Hepatocyte (in vitro differentiated cells): ENCODE measurements around the gene SSBP2. TPM values are rescaled to one million over a fixed set of nuclear protein-coding genes. Genes with fewer than 3 reads are reported as not detected.

Experiments
- DNase-seq: peaks from one replicate; pipeline ENCODE4 v3.0.0-alpha.2; 2016; ENCODE audit warnings: low spot score
- H2AFZ ChIP-seq: fragments of 200-600 bp; sonication (generic); 2 replicates; pipeline ENCODE4 v1.6.0; 2016; ENCODE audit warnings: antibody characterized with exemption, mild to moderate bottlenecking
- H3K27ac ChIP-seq: fragments of 200-600 bp; sonication (generic); 2 replicates; pipeline ENCODE4 v1.5.1; 2016; ENCODE audit warnings: mild to moderate bottlenecking
- H3K27me3 ChIP-seq: fragments of 200-600 bp; sonication (generic); 2 replicates; pipeline ENCODE4 v1.6.1; 2016
- H3K36me3 ChIP-seq: fragments of 200-600 bp; sonication (generic); replicated peaks from 2 replicates; pipeline ENCODE4 v1.5.1; 2016; ENCODE audit warnings: low read depth; ENCODE audit not compliant: insufficient read depth
- H3K4me1 ChIP-seq: fragments of 200-600 bp; sonication (generic); 2 replicates; pipeline ENCODE4 v1.5.1; 2016; ENCODE audit warnings: mild to moderate bottlenecking, moderate library complexity; ENCODE audit not compliant: insufficient read depth
- H3K4me2 ChIP-seq: fragments of 200-600 bp; sonication (generic); 2 replicates; pipeline ENCODE4 v1.6.0; 2016
- H3K4me3 ChIP-seq: fragments of 200-600 bp; sonication (generic); 2 replicates; pipeline ENCODE4 v1.5.1; 2016; ENCODE audit warnings: mild to moderate bottlenecking
- H3K79me2 ChIP-seq: fragments of 200-600 bp; sonication (generic); 2 replicates; pipeline ENCODE4 v1.6.0; 2017; ENCODE audit warnings: mild to moderate bottlenecking
- H3K9me2 ChIP-seq: fragments of 200-600 bp; sonication (generic); replicated peaks from 2 replicates; pipeline ENCODE4 v1.6.0; 2017; ENCODE audit warnings: mild to moderate bottlenecking; ENCODE audit not compliant: insufficient read depth
- H3K9me3 ChIP-seq: fragments of 200-600 bp; sonication (generic); 2 replicates; pipeline ENCODE4 v1.5.1; 2016; ENCODE audit warnings: low read depth, mild to moderate bottlenecking
- H4K20me1 ChIP-seq: fragments of 200-600 bp; sonication (generic); 2 replicates; pipeline ENCODE4 v1.6.0; 2016; ENCODE audit warnings: mild to moderate bottlenecking; ENCODE audit not compliant: insufficient read depth, poor library complexity, severe bottlenecking
- EZH2 ChIP-seq: fragments of 200-600 bp; sonication (generic); IDR thresholded peaks from 2 replicates; pipeline ENCODE4 v1.6.1; 2016; ENCODE audit warnings: antibody characterized with exemption, mild to moderate bottlenecking, borderline replicate concordance
- EZH2phosphoT487 ChIP-seq: fragments of 200-600 bp; sonication (generic); IDR thresholded peaks from one replicate; pipeline ENCODE4 v1.6.1; 2018; ENCODE audit warnings: antibody characterized with exemption, mild to moderate bottlenecking, low read depth, moderate library complexity; ENCODE audit not compliant: unreplicated experiment, severe bottlenecking
- WGBS: methylation state at CpG from one replicate; pipeline ENCODE4 v1.1.6; 2016; ENCODE audit warnings: low lambda C conversion rate; ENCODE audit errors: missing lambda C conversion rate; 5-methylcytosine and 5-hydroxymethylcytosine counted together
- polyA plus RNA-seq: library from polyadenylated mRNA; unstranded; fragments of >200 nt; fragmentation: Nextera tagmentation; extraction: Ambion mirVana; gene quantifications from 2 replicates; pipeline ENCODE4 v1.2.1, GENCODE V29; 2016
- total RNA-seq: library from RNA; depleted of rRNA; stranded (reverse); fragments of >200 nt; gene quantifications from 2 replicates; pipeline ENCODE4 v1.2.3, GENCODE V29; 2014
- TF ChIP-seq, protein P1 (sequence below): fragments of 200-600 bp; sonication (generic); IDR thresholded peaks from 2 replicates; pipeline ENCODE4 v1.5.1; 2016; ENCODE audit warnings: antibody characterized with exemption, mild to moderate bottlenecking; ENCODE audit not compliant: poor library complexity

Gene SSBP2
- total and polyA plus RNA-seq, 2 experiments from 2014 or later = 23.7 to 48.2 TPM

DNA sequence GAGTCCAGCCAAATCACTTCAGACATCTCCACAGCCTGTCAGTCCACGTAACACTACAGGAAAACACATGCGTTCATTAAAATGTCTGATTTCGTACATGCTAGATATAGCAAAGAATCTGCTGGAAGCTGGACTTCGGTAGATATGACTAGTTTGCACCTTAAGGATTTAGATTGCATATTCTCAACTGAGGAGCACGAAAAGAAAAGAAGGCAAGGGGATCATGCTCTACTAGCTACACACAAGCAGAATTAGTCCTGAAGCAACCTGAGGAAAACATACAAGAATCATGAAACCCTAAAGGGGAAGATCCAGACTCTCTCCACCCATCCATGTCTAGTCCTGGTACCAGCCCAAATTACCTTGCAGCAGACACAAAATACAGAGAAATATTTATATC is 36.1 kb upstream of the SSBP2 start:
- no peak overlapping the region for H2AFZ ChIP-seq
- H3K27me3 ChIP-seq = no peaks in the 10 kb centered on the region
- no peaks in the 10 kb centered on the region for H3K9me3 ChIP-seq
- no peak for DNase-seq
- WGBS = 83% methylated on average over 5 of the region's 5 CpGs
- H3K27ac ChIP-seq = peak overlapping the region; percentile 52
- H3K4me2 ChIP-seq = peak overlapping the region; percentile 56
- no peaks in the 10 kb centered on the region for H4K20me1 ChIP-seq
- H3K79me2 ChIP-seq = no peaks in the 10 kb centered on the region
- no peak for TF ChIP-seq EZH2phosphoT487
- TF ChIP-seq, protein P1, sequence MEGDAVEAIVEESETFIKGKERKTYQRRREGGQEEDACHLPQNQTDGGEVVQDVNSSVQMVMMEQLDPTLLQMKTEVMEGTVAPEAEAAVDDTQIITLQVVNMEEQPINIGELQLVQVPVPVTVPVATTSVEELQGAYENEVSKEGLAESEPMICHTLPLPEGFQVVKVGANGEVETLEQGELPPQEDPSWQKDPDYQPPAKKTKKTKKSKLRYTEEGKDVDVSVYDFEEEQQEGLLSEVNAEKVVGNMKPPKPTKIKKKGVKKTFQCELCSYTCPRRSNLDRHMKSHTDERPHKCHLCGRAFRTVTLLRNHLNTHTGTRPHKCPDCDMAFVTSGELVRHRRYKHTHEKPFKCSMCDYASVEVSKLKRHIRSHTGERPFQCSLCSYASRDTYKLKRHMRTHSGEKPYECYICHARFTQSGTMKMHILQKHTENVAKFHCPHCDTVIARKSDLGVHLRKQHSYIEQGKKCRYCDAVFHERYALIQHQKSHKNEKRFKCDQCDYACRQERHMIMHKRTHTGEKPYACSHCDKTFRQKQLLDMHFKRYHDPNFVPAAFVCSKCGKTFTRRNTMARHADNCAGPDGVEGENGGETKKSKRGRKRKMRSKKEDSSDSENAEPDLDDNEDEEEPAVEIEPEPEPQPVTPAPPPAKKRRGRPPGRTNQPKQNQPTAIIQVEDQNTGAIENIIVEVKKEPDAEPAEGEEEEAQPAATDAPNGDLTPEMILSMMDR = no peak
- no peak for TF ChIP-seq EZH2
- H3K4me3 ChIP-seq = no peak overlapping the region
- no peaks in the 10 kb centered on the region for H3K4me1 ChIP-seq
- no peaks in the 10 kb centered on the region for H3K36me3 ChIP-seq
- H3K9me2 ChIP-seq = no peaks in the 10 kb centered on the region

DNA sequence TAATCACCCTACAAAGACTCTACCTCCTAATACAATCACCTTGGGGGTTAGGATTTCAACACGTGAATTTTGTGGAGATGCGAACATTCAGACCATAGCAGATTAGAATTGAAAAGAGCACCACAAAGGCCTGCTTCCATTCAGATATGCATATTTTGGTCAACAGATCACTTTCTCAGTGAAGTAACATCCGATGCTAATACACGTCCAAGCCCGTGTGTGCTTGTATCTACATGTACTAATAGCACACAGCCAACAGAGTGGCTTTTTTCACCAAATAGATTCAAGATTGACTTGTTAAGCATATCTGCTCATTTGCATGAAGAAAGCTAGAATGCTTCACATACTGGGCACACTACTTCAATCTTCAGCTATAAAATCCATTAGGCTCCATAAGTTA is 35.6 kb upstream of the SSBP2 start:
- no peaks in the 10 kb centered on the region for H3K9me2 ChIP-seq
- H3K4me2 ChIP-seq = no peak overlapping the region
- H3K27me3 ChIP-seq = no peaks in the 10 kb centered on the region
- TF ChIP-seq, protein P1 = no peak
- TF ChIP-seq EZH2 (no peak), EZH2phosphoT487 (no peak)
- H3K27ac ChIP-seq = peak overlapping the region; percentile 52
- 83% methylated on average over 5 of the region's 5 CpGs for WGBS
- no peaks in the 10 kb centered on the region for H3K4me1 ChIP-seq
- no peaks in the 10 kb centered on the region for H4K20me1 ChIP-seq
- no peaks in the 10 kb centered on the region for H3K36me3 ChIP-seq
- H2AFZ ChIP-seq = no peak overlapping the region
- DNase-seq = no peak
- no peak overlapping the region for H3K4me3 ChIP-seq
- H3K9me3 ChIP-seq = no peaks in the 10 kb centered on the region
- H3K79me2 ChIP-seq = no peaks in the 10 kb centered on the region

DNA sequence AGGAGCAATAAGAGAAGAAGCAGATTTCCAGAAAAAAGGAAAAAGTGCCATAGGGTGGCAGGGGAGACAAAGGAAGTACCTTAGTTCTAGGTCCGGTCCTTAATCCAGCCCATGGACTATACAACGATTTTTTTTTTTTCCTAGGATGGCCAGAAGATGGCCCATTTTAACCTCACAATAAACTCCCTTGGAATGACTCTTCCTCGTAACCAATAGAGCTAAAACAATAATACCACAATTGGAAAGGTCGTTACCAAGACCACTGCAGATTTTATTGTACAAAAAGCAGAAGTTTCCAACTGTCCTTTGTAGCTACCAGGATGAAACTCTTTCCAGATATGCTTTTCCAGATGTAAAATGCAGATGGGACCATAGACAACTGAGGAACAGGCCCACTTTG is 34.4 kb upstream of the SSBP2 start:
- Histone ChIP-seq H2AFZ (no peak overlapping the region), H3K4me3 (no peak overlapping the region), H3K36me3 (no peaks in the 10 kb centered on the region), H3K27me3 (no peaks in the 10 kb centered on the region), H3K79me2 (no peaks in the 10 kb centered on the region), H3K9me3 (no peaks in the 10 kb centered on the region), H3K9me2 (no peaks in the 10 kb centered on the region), H3K4me1 (no peaks in the 10 kb centered on the region), H3K4me2 (no peak overlapping the region), H3K27ac (no peak overlapping the region), H4K20me1 (no peaks in the 10 kb centered on the region)
- TF ChIP-seq EZH2 = no peak
- no peak for TF ChIP-seq EZH2phosphoT487
- TF ChIP-seq, protein P1 = no peak
- no peak for DNase-seq
- WGBS = 88% methylated on average over 4 of the region's 4 CpGs

DNA sequence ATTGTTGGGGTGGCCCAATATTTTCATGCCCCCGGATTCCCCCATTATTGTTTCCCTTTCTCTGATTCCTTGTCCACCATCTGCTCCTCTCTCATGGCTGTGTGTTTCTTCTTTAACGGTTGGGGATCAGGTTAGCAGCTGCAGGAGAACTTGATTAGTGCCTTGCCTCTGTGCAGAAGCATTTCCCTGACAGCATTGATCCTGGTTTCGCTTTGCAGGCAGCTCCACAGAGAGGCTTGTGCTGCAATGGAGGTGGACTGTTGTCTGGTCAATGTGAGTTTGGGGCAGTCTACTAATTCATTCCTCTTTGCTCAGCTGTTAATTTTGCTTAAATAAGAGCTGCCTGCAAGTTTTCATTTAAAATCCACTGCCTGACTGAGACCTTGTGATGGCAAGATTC is 32.5 kb upstream of the SSBP2 start:
- Histone ChIP-seq H3K4me2 (no peak overlapping the region), H3K27ac (no peak overlapping the region), H3K79me2 (no peaks in the 10 kb centered on the region), H2AFZ (no peak overlapping the region), H3K4me3 (no peak overlapping the region), H3K9me2 (no peaks in the 10 kb centered on the region), H3K4me1 (peaks cover 10% of the 10 kb centered on the region), H4K20me1 (no peaks in the 10 kb centered on the region), H3K9me3 (no peaks in the 10 kb centered on the region), H3K27me3 (no peaks in the 10 kb centered on the region), H3K36me3 (no peaks in the 10 kb centered on the region)
- DNase-seq = no peak
- TF ChIP-seq EZH2 (no peak), EZH2phosphoT487 (no peak)
- TF ChIP-seq, protein P1 = no peak
- WGBS = 65% methylated on average over 3 of the region's 3 CpGs
